H9 (cell line): ENCODE data around the gene PLXNA2. TPM values are rescaled to one million over a fixed set of nuclear protein-coding genes. Genes with fewer than 3 reads are reported as not detected.

ENCODE experiments used
- DNase-seq: peaks from one replicate; pipeline ENCODE4 v3.0.0-alpha.2; 2017
- H2AFZ ChIP-seq: one replicate; pipeline ENCODE4 v1.6.1; 2013; ENCODE audit warnings: mild to moderate bottlenecking, low read length, control low read depth, moderate library complexity
- H2AK5ac ChIP-seq: 2 replicates; pipeline ENCODE4 v1.6.1; 2013; ENCODE audit warnings: low read length, control low read depth, mixed read lengths; ENCODE audit not compliant: insufficient read length
- H2BK120ac ChIP-seq: one replicate; pipeline ENCODE4 v1.6.1; 2013; ENCODE audit warnings: low read depth, mild to moderate bottlenecking, low read length, control low read depth, inconsistent platforms; ENCODE audit not compliant: poor library complexity, severe bottlenecking
- H2BK12ac ChIP-seq: 2 replicates; pipeline ENCODE4 v1.6.1; 2013; ENCODE audit warnings: low read length, control low read depth, mixed read lengths, low read depth; ENCODE audit not compliant: insufficient read length
- H2BK15ac ChIP-seq: 2 replicates; pipeline ENCODE4 v1.6.1; 2013; ENCODE audit warnings: low read depth, low read length, control low read depth
- H2BK20ac ChIP-seq: one replicate; pipeline ENCODE4 v1.6.1; 2013; ENCODE audit warnings: low read depth, mild to moderate bottlenecking, low read length, control low read depth, inconsistent platforms; ENCODE audit not compliant: poor library complexity, severe bottlenecking
- H2BK5ac ChIP-seq: 2 replicates; pipeline ENCODE4 v1.6.1; 2013; ENCODE audit warnings: low read length, control low read depth, mixed read lengths; ENCODE audit not compliant: insufficient read length
- H3K14ac ChIP-seq: 2 replicates; pipeline ENCODE4 v1.6.1; 2013; ENCODE audit warnings: low read length, control low read depth; ENCODE audit not compliant: insufficient read depth
- H3K18ac ChIP-seq: 2 replicates; pipeline ENCODE4 v1.6.1; 2013; ENCODE audit warnings: low read depth, mild to moderate bottlenecking, mixed read lengths, low read length, control low read depth; ENCODE audit not compliant: insufficient read length
- H3K23ac ChIP-seq: 2 replicates; pipeline ENCODE4 v1.6.1; 2013; ENCODE audit warnings: low read length, control low read depth, mixed read lengths, low read depth; ENCODE audit not compliant: insufficient read length
- H3K23me2 ChIP-seq: 2 replicates; pipeline ENCODE4 v1.6.1; 2013; ENCODE audit warnings: low read depth, mild to moderate bottlenecking, mixed read lengths, low read length, control low read depth; ENCODE audit not compliant: insufficient read length, poor library complexity, severe bottlenecking
- H3K27ac ChIP-seq: 2 replicates; pipeline ENCODE4 v1.5.1; 2013; ENCODE audit warnings: low read length, control low read depth, mixed read lengths, low read depth; ENCODE audit not compliant: insufficient read length
- H3K27me3 ChIP-seq: 2 replicates; pipeline ENCODE4 v1.6.1; 2013; ENCODE audit warnings: low read length, control low read depth, inconsistent platforms; ENCODE audit not compliant: insufficient read depth
- H3K4ac ChIP-seq: 2 replicates; pipeline ENCODE4 v1.6.1; 2013; ENCODE audit warnings: low read depth, mild to moderate bottlenecking, control low read depth, inconsistent platforms, low read length, moderate library complexity
- H3K4me1 ChIP-seq: 2 replicates; pipeline ENCODE4 v1.6.1; 2013; ENCODE audit warnings: low read length, control low read depth, inconsistent platforms; ENCODE audit not compliant: insufficient read depth
- H3K4me2 ChIP-seq: 2 replicates; pipeline ENCODE4 v1.6.1; 2013; ENCODE audit warnings: low read length, control low read depth, mixed read lengths; ENCODE audit not compliant: insufficient read length, insufficient read depth
- H3K56ac ChIP-seq: 2 replicates; pipeline ENCODE4 v1.6.1; 2013; ENCODE audit warnings: low read depth, mild to moderate bottlenecking, mixed read lengths, low read length, control low read depth; ENCODE audit not compliant: insufficient read length
- H3K79me1 ChIP-seq: 2 replicates; pipeline ENCODE4 v1.6.1; 2013; ENCODE audit warnings: low read depth, mild to moderate bottlenecking, moderate library complexity, low read length, control low read depth, inconsistent platforms; ENCODE audit not compliant: insufficient read depth, poor library complexity, severe bottlenecking
- H3K79me2 ChIP-seq: 2 replicates; pipeline ENCODE4 v1.6.1; 2013; ENCODE audit warnings: low read length, control low read depth, inconsistent platforms; ENCODE audit not compliant: insufficient read depth
- H3K9ac ChIP-seq: 2 replicates; pipeline ENCODE4 v1.6.1; 2013; ENCODE audit warnings: low read length, control low read depth, mixed read lengths; ENCODE audit not compliant: insufficient read length; ENCODE audit errors: extremely low read depth
- H3K9me3 ChIP-seq: one replicate; pipeline ENCODE4 v1.6.1; 2013; ENCODE audit warnings: low read depth, low read length, inconsistent platforms; ENCODE audit not compliant: control insufficient read depth
- H3T11ph ChIP-seq: one replicate; pipeline ENCODE4 v1.6.1; 2013; ENCODE audit warnings: mild to moderate bottlenecking, low read length, control low read depth, inconsistent platforms
- H4K20me1 ChIP-seq: one replicate; pipeline ENCODE4 v1.6.1; 2013; ENCODE audit not compliant: control insufficient read depth, insufficient read length, insufficient read depth
- H4K5ac ChIP-seq: 2 replicates; pipeline ENCODE4 v1.6.1; 2013; ENCODE audit warnings: low read depth, mild to moderate bottlenecking, mixed read lengths, low read length, control low read depth; ENCODE audit not compliant: insufficient read length
- H4K8ac ChIP-seq: replicated peaks from 2 replicates; pipeline ENCODE4 v1.6.1; 2013; ENCODE audit warnings: low read length, control low read depth, mixed read lengths, low read depth; ENCODE audit not compliant: insufficient read length
- H4K91ac ChIP-seq: 2 replicates; pipeline ENCODE4 v1.6.1; 2013; ENCODE audit warnings: low read depth, mild to moderate bottlenecking, moderate library complexity, mixed read lengths, low read length, control low read depth; ENCODE audit not compliant: insufficient read length
- H3K27ac Mint-ChIP-seq, 3 experiments: 2 replicates in 2 of 3; 3 replicates in 1 of 3; pipeline ENCODE4 v1.8.0; 2020 to 2021; ENCODE audit warnings: mixed read lengths in 3 of 3, mild to moderate bottlenecking in 1 of 3, moderate library complexity in 1 of 3
- H3K27me3 Mint-ChIP-seq: 2 replicates; pipeline ENCODE4 v1.8.0; 2021; ENCODE audit warnings: low read depth, mild to moderate bottlenecking, moderate library complexity, mixed read lengths
- H3K36me3 Mint-ChIP-seq, 3 experiments: 2 replicates in 2 of 3; 3 replicates in 1 of 3; pipeline ENCODE4 v1.8.0; 2020 to 2021; ENCODE audit warnings: low read depth in 3 of 3, mixed read lengths in 3 of 3; ENCODE audit not compliant: insufficient read depth in 1 of 3
- H3K4me1 Mint-ChIP-seq, 2 experiments: 2 replicates each; pipeline ENCODE4 v1.8.0; 2020; ENCODE audit warnings: mixed read lengths in 2 of 2
- H3K4me3 Mint-ChIP-seq, 2 experiments: 2 replicates in 1 of 2; 3 replicates in 1 of 2; pipeline ENCODE4 v1.8.0; 2020 to 2021; ENCODE audit warnings: mild to moderate bottlenecking in 2 of 2, mixed read lengths in 2 of 2, moderate library complexity in 1 of 2
- H3K9me3 Mint-ChIP-seq, 2 experiments: 2 replicates in 1 of 2; 3 replicates in 1 of 2; pipeline ENCODE4 v1.8.0; 2020; ENCODE audit warnings: mild to moderate bottlenecking in 2 of 2, mixed read lengths in 2 of 2, moderate library complexity in 1 of 2
- CTCF ChIP-seq: fragments of 200-600 bp; sonication (generic); conservative IDR thresholded peaks from 3 replicates; pipeline ENCODE4 v1.8.0; 2021; ENCODE audit warnings: antibody characterized with exemption, mild to moderate bottlenecking
- WGBS: extraction: QIAGEN DNeasy Blood & Tissue Kit; methylation state at CpG from one replicate; pipeline ENCODE4 v1.1.7; 2013; ENCODE audit warnings: missing lambda C conversion rate, low lambda C conversion rate, mixed read lengths; ENCODE audit not compliant: insufficient read length; ENCODE audit errors: extremely low coverage; 5-methylcytosine and 5-hydroxymethylcytosine counted together
- total RNA-seq: library from RNA; stranded (reverse); gene quantifications from 2 replicates; pipeline ENCODE4 v1.2.1, GENCODE V29; 2021

PLXNA2 gene
- total RNA-seq, 1 experiment from 2014 or later = 0.57 TPM

GRCh38 chr1:208271236-208271635, 27.1 kb upstream of the PLXNA2 start:
- Histone ChIP-seq H2BK20ac (no peak overlapping the region), H2AK5ac (no peak overlapping the region), H3K23ac (no peak overlapping the region), H2BK5ac (no peak overlapping the region), H3K18ac (no peak overlapping the region), H3K79me1 (no peaks in the 10 kb centered on the region), H3K79me2 (no peaks in the 10 kb centered on the region), H2AFZ (no peak overlapping the region), H3K14ac (no peak overlapping the region), H3T11ph (no peak overlapping the region), H3K27ac (no peak overlapping the region), H3K56ac (no peak overlapping the region), H3K23me2 (no peaks in the 10 kb centered on the region), H3K4me1 (0 out of 2 replicates have a peak, but pooled peaks cover 4% of the 10 kb centered on the region), H3K9me3 (no peaks in the 10 kb centered on the region), H2BK15ac (no peak overlapping the region), H3K27me3 (no peaks in the 10 kb centered on the region), H4K91ac (no peak overlapping the region), H4K5ac (no peak overlapping the region), H2BK12ac (no peak overlapping the region), H2BK120ac (no peak overlapping the region), H3K4me2 (no peak overlapping the region), H3K9ac (no peak overlapping the region), H4K8ac (no peak overlapping the region), H3K4ac (no peak overlapping the region), H4K20me1 (no peaks in the 10 kb centered on the region)
- H3K27me3 Mint-ChIP-seq = peaks cover 25% of the 10 kb centered on the region
- DNase-seq = no peak
- TF ChIP-seq CTCF = no peak
- no peak overlapping the region for H3K4me3 Mint-ChIP-seq
- H3K4me1 Mint-ChIP-seq = peaks cover 21 to 34% of the 10 kb centered on the region in 2 experiments
- peak overlapping the region in 1 of 3 experiments; percentile 78; a peak in 3 of 7 replicates for H3K27ac Mint-ChIP-seq
- no peaks in the 10 kb centered on the region for H3K9me3 Mint-ChIP-seq
- WGBS = no CpG with 5 or more reads among the region's 3 CpGs
- H3K36me3 Mint-ChIP-seq = no peaks in the 10 kb centered on the region
